ENCODE measurements around the gene BLTP3B. TPM values are rescaled to one million over a fixed set of nuclear protein-coding genes. Genes with fewer than 3 reads are reported as not detected.
"Not testable (repeated sequence)": the region's sequence is repeated elsewhere in the genome, so short reads cannot be mapped to it uniquely, and the experiment has no call there.

Gene BLTP3B
- 9.6 and 11.2 TPM in 2 replicates for total RNA-seq

- peak; percentile 25 to 83 for DNase-seq (ENCODE audit: low read depth in 2 of 2)
Observed at GRCh38 chr12:100142851-100143559, at the start of gene BLTP3B. BLTP3B (minus strand) TSS chr12:100142874; CDS start chr12:100142635, 239 bp downstream.

- DNase-seq (ENCODE audit: low read depth in 2 of 2), result no peak
Observed at GRCh38 chr12:100189636-100190394, 47.1 kb upstream of the BLTP3B start.

- DNase-seq (ENCODE audit: low read depth in 2 of 2), result not testable (repeated sequence)
Observed at GRCh38 chr12:100188888-100189635, 46.4 kb upstream of the BLTP3B start.

- DNase-seq (ENCODE audit: low read depth in 2 of 2), result no peak
Observed at GRCh38 chr12:100187857-100188519, 45.3 kb upstream of the BLTP3B start.

GRCh38 chr12:100187068-100187467, 44.4 kb upstream of the BLTP3B start:
- no peak for DNase-seq (ENCODE audit: low read depth in 2 of 2)

- no peak for DNase-seq (ENCODE audit: low read depth in 2 of 2)
Observed at GRCh38 chr12:100186071-100186470, 43.4 kb upstream of the BLTP3B start.

- no peak for DNase-seq (ENCODE audit: low read depth in 2 of 2)
Observed at GRCh38 chr12:100185361-100185894, 42.8 kb upstream of the BLTP3B start.

GRCh38 chr12:100184549-100185145, 42.0 kb upstream of the BLTP3B start:
- no peak for DNase-seq (ENCODE audit: low read depth in 2 of 2)

GRCh38 chr12:100179252-100179651, 36.6 kb upstream of the BLTP3B start:
- DNase-seq (ENCODE audit: low read depth in 2 of 2), result no peak

GRCh38 chr12:100176493-100176892, 33.8 kb upstream of the BLTP3B start:
- DNase-seq (ENCODE audit: low read depth in 2 of 2), result not testable (repeated sequence)

GRCh38 chr12:100174495-100174894, 31.8 kb upstream of the BLTP3B start:
- no peak for DNase-seq (ENCODE audit: low read depth in 2 of 2)

GRCh38 chr12:100173111-100173510, 30.4 kb upstream of the BLTP3B start:
- DNase-seq (ENCODE audit: low read depth in 2 of 2), result no peak

GRCh38 chr12:100171248-100171647, 28.6 kb upstream of the BLTP3B start:
- no peak for DNase-seq (ENCODE audit: low read depth in 2 of 2)

- no peak for DNase-seq (ENCODE audit: low read depth in 2 of 2)
Observed at GRCh38 chr12:100170313-100170858, 27.7 kb upstream of the BLTP3B start.

- DNase-seq (ENCODE audit: low read depth in 2 of 2), result no peak
Observed at GRCh38 chr12:100169345-100169744, 26.7 kb upstream of the BLTP3B start.

- no peak for DNase-seq (ENCODE audit: low read depth in 2 of 2)
Observed at GRCh38 chr12:100168562-100168961, 25.9 kb upstream of the BLTP3B start.

GRCh38 chr12:100166232-100166631, 23.6 kb upstream of the BLTP3B start:
- DNase-seq (ENCODE audit: low read depth in 2 of 2), result no peak

GRCh38 chr12:100165356-100165755, 22.7 kb upstream of the BLTP3B start:
- DNase-seq (ENCODE audit: low read depth in 2 of 2), result no peak

- DNase-seq (ENCODE audit: low read depth in 2 of 2), result no peak
Observed at GRCh38 chr12:100164153-100164704, 21.6 kb upstream of the BLTP3B start.

- peak in 1 of 2 donors; percentile 47 for DNase-seq (ENCODE audit: low read depth in 2 of 2)
Observed at GRCh38 chr12:100163416-100164152, 20.9 kb upstream of the BLTP3B start.
